A549 (cell line): Measurements from ENCODE around the gene CCDC33. TPM values are rescaled to one million over a fixed set of nuclear protein-coding genes. Genes with fewer than 3 reads are reported as not detected.

ENCODE experiments used
- ATAC-seq, 2 experiments: fragments of 200-7000 bp in 1 of 2; fragments of >200 bp in 1 of 2; cut with Nextera tagmentation in 1 of 2; cut with Tn5 transposase in 1 of 2; 3 replicates each; pipeline versions ENCODE4 v1.8.0 to v1.9.1; 2018 to 2020; ENCODE audit warnings: mild to moderate bottlenecking in 1 of 2, moderate library complexity in 1 of 2
- CTCF ChIA-PET: fragments of 300-600 bp; sonication (Branson Sonifier 250); formaldehyde crosslinking; extraction: SDS; loops from one replicate; lab custom pipeline; 2021; ENCODE audit warnings: antibody characterized with exemption, inconsistent platforms; lab: Yijun Ruan, JAX
- POLR2A ChIA-PET: fragments of 350-600 bp; formaldehyde crosslinking; extraction: SDS; loops from one replicate; lab custom pipeline; 2021; ENCODE audit warnings: antibody characterized with exemption, inconsistent platforms; lab: Yijun Ruan, JAX
- DNase-seq, 2 experiments: peaks; one replicate each; pipeline versions ENCODE4 v3.0.0 to v3.0.0-alpha.2; 2011 to 2016; ENCODE audit warnings: low read depth in 1 of 2, low spot score in 1 of 2
- FAIRE-seq: peaks from 2 replicates; lab custom pipeline; 2011; peaks lifted over from hg19 to GRCh38; lab: Jason Lieb, UNC
- H3K27ac ChIP-seq, 2 experiments: fragments of >200 bp; sonication (Bioruptor Twin); formaldehyde crosslinking; 3 replicates each; pipeline ENCODE4 v1.5.1; 2016 to 2017
- H3K4me1 ChIP-seq: fragments of >200 bp; sonication (Bioruptor Twin); formaldehyde crosslinking; 3 replicates; pipeline ENCODE4 v1.6.1; 2016
- H3K4me2 ChIP-seq: fragments of >200 bp; sonication (Bioruptor Twin); formaldehyde crosslinking; 3 replicates; pipeline ENCODE4 v1.6.1; 2016
- H3K4me3 ChIP-seq: fragments of >200 bp; sonication (Bioruptor Twin); formaldehyde crosslinking; 3 replicates; pipeline ENCODE4 v1.5.1; 2016
- H3K9me3 ChIP-seq: fragments of >200 bp; sonication (Bioruptor Twin); formaldehyde crosslinking; 3 replicates; pipeline ENCODE4 v1.6.1; 2016
- BCL3 ChIP-seq: fragments of >200 bp; sonication (Bioruptor Twin); formaldehyde crosslinking; IDR thresholded peaks from 3 replicates; pipeline ENCODE4 v1.6.1; 2016
- CEBPB ChIP-seq, 2 experiments: fragments of >200 bp in 1 of 2; sonication (Bioruptor Twin) in 1 of 2; formaldehyde crosslinking in 1 of 2; IDR thresholded peaks; 2 replicates each; pipeline ENCODE4 v1.6.1; 2012 to 2016
- CHD4 ChIP-seq: fragments of 200-600 bp; sonication (generic); IDR thresholded peaks from 2 replicates; pipeline ENCODE4 v1.6.1; 2016; ENCODE audit warnings: antibody characterized with exemption, mild to moderate bottlenecking, borderline replicate concordance
- CTCF ChIP-seq: fragments of >200 bp; sonication (Bioruptor Twin); formaldehyde crosslinking; IDR thresholded peaks from 3 replicates; pipeline ENCODE4 v1.5.1; 2016
- EHMT2 ChIP-seq: fragments of 200-600 bp; sonication (generic); IDR thresholded peaks from 2 replicates; pipeline ENCODE4 v1.6.1; 2016; ENCODE audit warnings: antibody characterized with exemption, low read depth, mild to moderate bottlenecking, moderate library complexity
- ESRRA ChIP-seq: fragments of 150-350 bp; IDR thresholded peaks from 2 replicates; pipeline ENCODE4 v1.6.1; 2014; ENCODE audit warnings: mild to moderate bottlenecking, low read length, borderline replicate concordance
- FOXS1 ChIP-seq: fragments of 250-450 bp; sonication (Bioruptor Pico); IDR thresholded peaks from 2 replicates; pipeline ENCODE4 v1.5.0; 2020; ENCODE audit warnings: mild to moderate bottlenecking, moderate library complexity
- GATA3 ChIP-seq: IDR thresholded peaks from 2 replicates; pipeline ENCODE4 v1.6.1; 2012; ENCODE audit warnings: borderline replicate concordance
- HOXB5 ChIP-seq: fragments of 250-450 bp; sonication (Bioruptor Pico); IDR thresholded peaks from 2 replicates; pipeline ENCODE4 v1.5.0; 2020; ENCODE audit warnings: mild to moderate bottlenecking, moderate library complexity
- JUNB ChIP-seq: fragments of >200 bp; sonication (Bioruptor Twin); formaldehyde crosslinking; IDR thresholded peaks from 2 replicates; pipeline ENCODE4 v1.6.1; 2016
- KDM5A ChIP-seq: fragments of 200-600 bp; sonication (generic); IDR thresholded peaks from 2 replicates; pipeline ENCODE4 v1.6.1; 2016; ENCODE audit warnings: antibody characterized with exemption, mild to moderate bottlenecking
- MAZ ChIP-seq: fragments of 150-350 bp; IDR thresholded peaks from 2 replicates; pipeline ENCODE4 v1.6.1; 2014; ENCODE audit warnings: antibody characterized with exemption, low read depth, low read length, borderline replicate concordance
- NR3C1 ChIP-seq: fragments of >200 bp; sonication (Bioruptor Twin); formaldehyde crosslinking; IDR thresholded peaks from 3 replicates; pipeline ENCODE4 v1.6.1; 2017
- POLR2A ChIP-seq: IDR thresholded peaks from 2 replicates; pipeline ENCODE4 v1.6.1; 2012; ENCODE audit warnings: mild to moderate bottlenecking, low read length
- RAD21 ChIP-seq, 2 experiments: fragments of >200 bp in 1 of 2; sonication (Bioruptor Twin) in 1 of 2; formaldehyde crosslinking in 1 of 2; IDR thresholded peaks in 1 of 2; conservative IDR thresholded peaks in 1 of 2; 2 replicates in 1 of 2; 3 replicates in 1 of 2; pipeline ENCODE4 v1.6.1; 2012 to 2018; ENCODE audit warnings: inconsistent platforms in 1 of 2
- RFX5 ChIP-seq: fragments of 450-650 bp; IDR thresholded peaks from 2 replicates; pipeline ENCODE4 v1.7.1; 2014; ENCODE audit warnings: antibody characterized with exemption, mild to moderate bottlenecking, moderate library complexity
- TP53 ChIP-seq: fragments of 250-450 bp; sonication (Bioruptor Pico); IDR thresholded peaks from 2 replicates; pipeline ENCODE4 v1.5.0; 2021; ENCODE audit warnings: mild to moderate bottlenecking, moderate library complexity
- USF2 ChIP-seq: fragments of 450-650 bp; IDR thresholded peaks from 2 replicates; pipeline ENCODE4 v1.6.1; 2014; ENCODE audit warnings: antibody characterized with exemption
- ZC3H11A ChIP-seq: fragments of 450-650 bp; IDR thresholded peaks from 2 replicates; pipeline ENCODE4 v1.6.1; 2014; ENCODE audit warnings: antibody characterized with exemption, mild to moderate bottlenecking
- ZFP36 ChIP-seq: fragments of 450-650 bp; IDR thresholded peaks from 2 replicates; pipeline ENCODE4 v1.6.1; 2014; ENCODE audit warnings: borderline replicate concordance; ENCODE audit not compliant: partially characterized antibody
- ZNF302 ChIP-seq: fragments of 250-450 bp; sonication (Bioruptor Pico); IDR thresholded peaks from 2 replicates; pipeline ENCODE4 v1.9.0; 2021; ENCODE audit warnings: inconsistent platforms, mild to moderate bottlenecking, moderate library complexity
- ZSCAN20 ChIP-seq: fragments of 250-450 bp; sonication (Bioruptor Pico); IDR thresholded peaks from 2 replicates; pipeline ENCODE4 v1.8.0; 2022; ENCODE audit warnings: mild to moderate bottlenecking, moderate library complexity
- WGBS: methylation state at CpG from one replicate; pipeline ENCODE4 v1.1.6; 2017; ENCODE audit errors: missing lambda C conversion rate; 5-methylcytosine and 5-hydroxymethylcytosine counted together
- polyA plus RNA-seq, 4 experiments: library from polyadenylated mRNA; depleted of rRNA in 3 of 4; stranded (reverse); fragments of >200 nt; fragmentation: RNase III in 1 of 4; extraction: RNeasy Plus Mini Kit Qiagen cat#74134 plus additional on column Dnase treatment in 1 of 4; gene quantifications; 2 replicates in 3 of 4; 3 replicates in 1 of 4; pipeline ENCODE4 v1.2.3, GENCODE V29; 2011 to 2017

Gene CCDC33
- polyA plus RNA-seq, 2 of the 4 experiments (the other 2 are of a cell fraction): 5.9 to 9.2 TPM

GRCh38 chr15:74250266-74250665 is 14.1 kb downstream of the CCDC33 start (continued):
- TF ChIP-seq USF2 (no peak), ZC3H11A (no peak)
- TF ChIP-seq, all 56 proteins: peak for 0

- H3K4me3 ChIP-seq: no peak overlapping the region
- peaks cover 4% of the 10 kb centered on the region; the same call in 1 of the 3 replicates for H3K4me1 ChIP-seq
- ATAC-seq: peak; percentile 33 to 52; a peak in 3 of 6 replicates
- no peak for FAIRE-seq
- ChIA-PET POLR2A (no interaction called here), CTCF (interaction anchor here (0.8 to 3.8 kb wide), 5 partner anchors 14 to 215 kb away, joined by 3 to 10 read pairs (median 3); no protein-coding TSS in a partner anchor)
- H3K4me2 ChIP-seq: no peak overlapping the region
- no peak for DNase-seq
- no CpG with 5 or more reads among the region's 5 CpGs for WGBS
- TF ChIP-seq KDM5A (no peak), USF2 (no peak), JUNB (no peak), BCL3 (no peak), POLR2A (no peak), ZNF302 (CRISPR knock-in tag) (no peak), CHD4 (no peak), NR3C1 (no peak), RFX5 (no peak), MAZ (no peak), FOXS1 (CRISPR knock-in tag) (no peak), ZFP36 (no peak), RAD21 (conservative IDR thresholded peaks at IDR 0.05 in 1 of 2, IDR thresholded peaks at IDR 0.05 in 1 of 2) (no peak), CEBPB (IDR thresholded peaks at IDR 0.05) (no peak), ZSCAN20 (no peak)
- peak overlapping the region in 1 of 2 experiments; percentile 11; a peak in 1 of 6 replicates for H3K27ac ChIP-seq
- H3K9me3 ChIP-seq: no peaks in the 10 kb centered on the region
These were observed 15.1 kb downstream of the CCDC33 start for GRCh38 chr15:74251131-74251811.

GRCh38 chr15:74252291-74252690 is 16.2 kb downstream of the CCDC33 start:
- FAIRE-seq: no peak
- CTCF ChIA-PET: interaction anchor here (0.8 to 1.3 kb wide), 3 partner anchors 15 to 124 kb away, joined by 3 to 5 read pairs (median 3); no protein-coding TSS in a partner anchor

More at GRCh38 chr15:74252291-74252690, 16.2 kb downstream of the CCDC33 start:
- Histone ChIP-seq H3K4me1 (peaks cover 4% of the 10 kb centered on the region; the same call in 1 of the 3 replicates), H3K4me3 (no peak overlapping the region), H3K4me2 (no peak overlapping the region), H3K27ac (no peak overlapping the region), H3K9me3 (no peaks in the 10 kb centered on the region)
- WGBS: 78% methylated on average over 2 of the region's 6 CpGs
- TF ChIP-seq CTCF: no peak
- no peak for TF ChIP-seq HOXB5 (CRISPR knock-in tag)
- no peak for TF ChIP-seq GATA3
- TF ChIP-seq TP53 (CRISPR knock-in tag): no peak
- no peak for TF ChIP-seq ESRRA
- no peak for TF ChIP-seq EHMT2
- POLR2A ChIA-PET: no interaction called here
- no peak for DNase-seq
- ATAC-seq: no peak
